ENCODE results near the gene CORIN.

The CORIN gene

GRCh38 chr4:47692691-47693090 lies 145.2 kb downstream of the CORIN start:
- no peak for DNase-seq (ENCODE audit: low spot score)

DNA sequence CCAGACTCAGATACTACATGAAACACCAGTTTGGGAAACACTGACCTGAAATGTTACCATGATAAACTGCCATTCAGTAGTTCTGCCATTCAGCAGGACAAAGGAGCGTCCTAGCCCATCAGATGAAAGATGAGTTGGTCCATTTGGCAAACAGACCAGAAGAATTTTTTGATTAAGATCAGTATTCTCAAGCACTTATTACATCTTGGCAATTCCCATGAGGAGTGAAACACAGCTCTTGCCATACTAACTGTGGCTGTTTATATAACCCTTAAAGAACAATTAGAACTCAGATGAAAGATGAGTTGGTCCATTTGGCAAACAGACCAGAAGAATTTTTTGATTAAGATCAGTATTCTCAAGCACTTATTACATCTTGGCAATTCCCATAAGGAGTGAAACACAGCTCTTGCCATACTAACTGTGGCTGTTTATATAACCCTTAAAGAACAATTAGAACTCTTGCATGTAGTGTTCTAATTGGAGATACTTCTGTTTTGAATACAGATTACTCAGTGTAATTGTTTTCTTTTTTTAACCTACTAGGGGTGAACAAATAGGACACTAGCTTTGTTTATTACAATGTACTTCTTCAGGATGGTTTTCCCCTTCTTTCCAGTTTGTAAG lies 146.0 kb downstream of the CORIN start:
- peak; percentile 77 for DNase-seq (ENCODE audit: low spot score)

- DNase-seq (ENCODE audit: low spot score): no peak
Measured at GRCh38 chr4:47690611-47691010, 147.3 kb downstream of the CORIN start.

GRCh38 chr4:47686294-47686872 lies 151.5 kb downstream of the CORIN start:
- peak; percentile 44 for DNase-seq (ENCODE audit: low spot score)

DNA sequence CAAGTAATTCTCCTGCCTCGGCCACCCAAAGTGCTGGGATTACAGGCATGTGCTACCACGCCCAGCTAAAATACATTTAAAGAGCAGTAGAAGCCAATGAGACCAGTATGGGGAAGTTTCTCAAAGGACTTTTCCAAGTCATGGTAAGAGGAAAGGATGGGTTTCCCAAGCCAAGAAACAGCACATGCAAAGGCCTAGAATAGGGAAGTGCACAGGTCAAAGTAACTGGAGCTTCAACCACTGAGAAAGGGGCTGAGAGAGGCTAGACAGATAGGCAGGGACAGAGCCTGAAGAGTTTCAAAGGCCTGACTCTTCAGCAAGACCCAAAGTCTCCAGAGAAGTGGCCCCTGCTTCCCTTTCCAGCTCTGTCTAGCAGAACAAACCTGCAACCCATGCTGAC lies 162.1 kb downstream of the CORIN start:
- DNase-seq (ENCODE audit: low spot score): no peak

GRCh38 chr4:47674144-47674543 lies 163.7 kb downstream of the CORIN start:
- DNase-seq (ENCODE audit: low spot score): no peak

DNA sequence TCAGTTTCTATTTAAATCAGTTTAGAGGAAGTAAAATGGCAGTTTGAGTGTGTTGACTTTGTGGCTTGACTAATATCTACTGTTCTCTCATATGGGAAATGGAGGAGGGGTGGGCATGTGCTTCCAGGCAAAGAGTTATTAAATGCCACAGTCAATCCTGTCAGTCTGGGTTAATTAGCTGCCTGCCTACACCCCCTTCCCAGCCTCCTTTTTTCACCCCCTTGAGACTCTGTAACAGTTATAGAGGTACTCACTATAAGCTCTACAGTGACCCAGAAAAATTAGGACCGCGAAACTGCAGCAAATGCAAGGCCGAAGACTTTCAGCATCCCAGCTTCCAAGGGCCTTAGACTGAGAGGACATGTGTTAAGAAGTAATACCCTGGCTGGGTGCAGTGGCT lies 165.2 kb downstream of the CORIN start:
- no peak for DNase-seq (ENCODE audit: low spot score)

- no peak for DNase-seq (ENCODE audit: low spot score)
Measured at GRCh38 chr4:47669946-47670345, 167.9 kb downstream of the CORIN start.

DNA sequence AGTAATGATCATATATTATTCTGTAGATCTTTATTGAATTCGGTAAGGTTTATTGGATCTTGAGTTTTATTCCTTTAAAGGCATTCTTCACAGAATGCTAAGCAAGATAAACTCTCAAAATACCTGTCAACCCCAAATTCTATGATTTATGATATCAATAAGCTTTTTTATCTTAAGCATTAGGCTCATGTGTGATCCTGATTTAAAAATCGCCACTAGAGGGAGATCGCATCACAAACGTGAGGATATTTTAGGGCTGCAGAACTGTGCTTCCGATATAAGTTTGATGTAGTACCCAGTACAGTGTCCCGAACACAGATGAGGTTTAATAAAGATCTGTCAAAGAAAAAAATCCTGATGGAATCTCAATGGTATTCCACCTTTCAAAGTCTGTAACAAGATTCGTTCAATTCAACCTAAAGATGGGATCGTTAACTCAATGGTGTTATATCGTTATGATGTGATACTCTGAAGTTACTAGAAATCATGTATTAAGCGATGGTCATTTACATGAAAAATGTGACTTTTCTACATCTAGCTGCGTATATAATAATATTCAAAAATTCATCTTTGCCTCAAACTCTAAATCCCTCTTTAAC lies 169.0 kb downstream of the CORIN start:
- DNase-seq (ENCODE audit: low spot score): peak; percentile 64

DNA sequence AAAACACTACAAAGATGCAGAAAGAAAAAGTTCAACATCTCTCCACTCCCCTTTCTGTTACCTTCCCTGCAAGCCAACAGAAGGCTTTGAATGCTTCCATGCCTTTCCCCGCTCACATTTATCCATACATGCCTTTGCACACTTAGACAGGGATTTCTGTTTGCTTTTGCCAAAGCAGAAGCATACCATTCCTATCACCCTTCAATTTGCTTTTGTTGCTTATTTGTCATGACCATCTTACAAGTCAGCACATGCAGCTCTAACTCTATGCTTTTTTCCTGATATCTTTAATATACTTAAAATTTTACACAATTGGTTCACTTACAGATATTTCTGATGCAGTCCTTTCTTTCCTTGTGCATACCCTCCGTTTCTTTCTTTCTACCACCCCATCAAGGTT lies 169.6 kb downstream of the CORIN start:
- DNase-seq (ENCODE audit: low spot score): no peak

- no peak for DNase-seq (ENCODE audit: low spot score)
Measured at GRCh38 chr4:47667552-47667951, 170.3 kb downstream of the CORIN start.

- no peak for DNase-seq (ENCODE audit: low spot score)
Measured at GRCh38 chr4:47664051-47664826, 173.6 kb downstream of the CORIN start.

DNA sequence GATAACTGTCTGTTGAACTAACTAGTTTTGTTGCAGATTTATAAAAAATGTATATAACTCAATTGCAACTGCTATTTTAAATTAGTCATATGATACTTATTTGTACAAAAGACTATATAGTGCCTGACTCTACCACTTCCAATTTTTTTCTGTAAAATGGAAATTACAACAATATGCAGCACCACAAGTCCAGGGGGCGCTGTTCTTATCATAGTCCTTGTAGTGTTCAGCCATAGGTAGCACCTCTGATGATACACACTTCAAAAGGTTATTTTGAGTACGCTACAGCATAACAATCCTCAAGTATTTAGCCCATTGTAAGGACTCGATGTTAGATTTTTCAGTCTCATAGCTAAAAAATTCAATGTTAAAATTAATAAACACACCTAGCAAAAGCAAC lies 174.9 kb downstream of the CORIN start:
- DNase-seq (ENCODE audit: low spot score): no peak

DNA sequence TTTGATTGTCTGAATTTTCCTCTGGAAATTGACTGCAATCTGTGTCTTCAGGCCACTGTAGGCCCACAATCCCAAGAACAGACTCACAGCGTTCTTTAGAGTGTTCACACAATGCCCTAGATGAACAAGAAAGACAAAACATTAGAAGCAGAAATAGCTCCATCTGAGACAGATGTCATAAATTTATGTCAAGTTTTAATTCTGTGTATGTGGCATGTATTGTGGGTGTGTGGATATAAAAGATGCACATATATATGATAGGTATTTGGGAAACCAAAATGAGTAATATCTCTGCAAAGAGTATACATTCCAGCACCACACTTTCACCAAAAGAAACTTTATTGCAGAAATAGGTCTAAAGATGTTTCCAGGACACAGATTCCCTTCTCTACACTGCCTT lies 176.1 kb downstream of the CORIN start:
- no peak for DNase-seq (ENCODE audit: low spot score)

DNA sequence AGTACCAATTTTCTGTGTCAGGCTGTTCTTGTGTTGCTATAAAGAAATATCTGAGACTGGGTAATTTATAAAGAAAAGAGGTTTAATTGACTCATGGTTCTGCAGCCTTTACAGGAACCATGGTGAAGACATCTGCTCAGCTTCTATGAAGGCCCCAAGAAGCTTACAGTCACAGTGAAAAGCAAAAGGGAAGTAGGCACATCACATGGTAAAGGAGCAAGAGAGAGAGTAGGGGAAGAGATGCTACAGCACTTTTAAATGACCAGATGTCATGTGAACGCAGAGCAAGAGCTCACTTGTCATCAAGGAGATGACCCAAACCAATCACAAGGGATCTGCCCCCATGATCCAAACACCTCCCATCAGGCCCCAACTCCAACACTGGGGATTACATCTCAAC lies 178.5 kb downstream of the CORIN start:
- no peak for DNase-seq (ENCODE audit: low spot score)

DNA sequence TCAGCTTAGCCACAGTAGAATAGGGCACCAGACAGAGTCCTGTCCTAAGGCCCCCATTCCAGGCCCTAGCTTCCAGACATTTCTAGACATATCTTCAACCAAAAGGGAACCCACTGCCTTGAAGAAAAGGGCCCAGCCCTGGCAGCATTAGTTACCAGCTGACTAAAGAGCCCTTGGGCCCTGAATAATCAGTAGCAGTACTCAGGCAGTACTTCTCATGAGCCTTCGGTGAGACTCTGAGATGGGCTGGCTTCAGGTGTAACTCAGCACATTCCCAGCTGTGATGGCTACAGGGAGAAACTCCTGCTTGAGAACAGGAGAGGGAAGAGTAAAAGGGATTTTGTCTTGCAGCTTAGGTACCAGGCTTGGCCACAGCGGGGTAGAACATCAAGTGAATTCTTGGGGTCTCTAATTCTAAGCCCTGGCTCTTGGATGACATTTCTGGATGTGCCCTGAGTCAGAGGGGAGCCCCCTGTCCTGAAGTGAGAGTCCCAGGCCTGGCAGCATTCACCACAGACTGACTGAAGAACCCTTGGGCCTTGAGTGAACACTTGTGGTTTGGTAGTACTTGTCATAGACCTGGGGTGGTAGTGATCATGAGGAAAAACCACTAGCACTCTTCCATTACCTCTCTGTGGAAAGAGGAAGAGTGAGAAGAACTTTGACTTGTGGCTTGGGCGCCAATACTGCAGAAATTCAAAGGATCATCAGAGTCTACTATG lies 182.7 kb downstream of the CORIN start:
- no peak for DNase-seq (ENCODE audit: low spot score)

DNA sequence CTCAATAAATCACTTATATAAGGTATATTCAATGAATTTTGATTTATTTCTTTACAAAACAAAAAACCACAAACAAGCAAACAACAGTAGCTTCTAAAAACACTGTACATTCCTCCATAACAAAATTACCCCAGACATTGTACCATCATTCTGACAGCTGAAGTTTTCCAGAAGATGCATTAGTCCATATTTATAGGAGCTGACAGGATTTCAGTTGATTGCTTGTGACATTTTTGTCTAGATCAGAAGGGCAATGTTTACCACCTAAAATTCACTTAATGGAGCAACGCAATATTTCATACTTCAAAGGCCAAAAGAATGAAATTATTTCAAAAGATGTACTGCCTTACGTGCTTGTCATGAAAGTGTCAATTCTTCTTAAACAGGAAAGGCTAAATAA lies 185.8 kb downstream of the CORIN start:
- DNase-seq (ENCODE audit: low spot score): peak; percentile 77

GRCh38 chr4:47651231-47651630 lies 186.6 kb downstream of the CORIN start:
- DNase-seq (ENCODE audit: low spot score): no peak

- DNase-seq (ENCODE audit: low spot score): peak; percentile 43
Measured at GRCh38 chr4:47650584-47651130, 187.2 kb downstream of the CORIN start.

DNA sequence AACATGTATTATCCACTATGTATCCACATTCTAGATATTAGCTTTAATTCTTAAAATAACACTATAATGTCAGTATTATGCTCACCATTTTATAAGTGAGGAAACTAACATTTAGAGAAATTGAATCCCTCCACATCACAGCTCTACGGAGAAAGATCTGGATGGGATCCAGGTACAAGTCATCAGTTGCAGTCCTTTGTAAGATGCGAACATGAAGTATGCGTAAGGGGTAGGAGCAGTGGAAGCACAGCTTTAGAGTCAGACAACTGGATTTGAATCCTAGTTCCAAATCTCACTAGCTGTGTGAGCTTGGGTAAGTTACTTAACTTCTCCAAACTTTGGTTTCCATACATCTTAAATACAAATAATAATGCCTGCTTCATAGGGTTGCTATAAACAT lies 190.3 kb downstream of the CORIN start:
- DNase-seq (ENCODE audit: low spot score): no peak

DNA sequence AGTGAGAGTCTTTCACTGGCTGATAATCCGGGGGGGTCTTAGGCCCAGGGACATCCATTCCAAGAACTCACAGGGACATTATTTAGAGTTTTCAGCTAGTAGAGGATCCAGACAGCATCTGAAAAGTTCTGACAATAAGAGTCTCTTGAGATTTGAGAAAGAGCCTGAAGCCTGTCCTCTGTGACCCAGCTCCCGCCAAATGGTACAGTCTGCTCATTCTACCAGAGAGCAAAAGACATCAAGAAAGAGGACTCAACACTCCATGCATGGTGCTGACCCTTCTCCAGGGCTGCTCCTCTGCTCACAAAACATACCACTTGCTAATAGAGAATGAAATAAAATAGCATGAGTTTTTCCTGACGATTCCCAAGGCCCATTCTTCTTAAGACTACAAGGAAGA lies 190.8 kb downstream of the CORIN start:
- DNase-seq (ENCODE audit: low spot score): no peak

GRCh38 chr4:47646372-47646771 lies 191.5 kb downstream of the CORIN start:
- DNase-seq (ENCODE audit: low spot score): peak; percentile 42

Measured in SK-N-DZ (cell line).